NCI-H524 treated with DMSO at 0.1 percent for 48 hours (cell line): ENCODE data around the gene DENND6B.
"Not testable (repeated sequence)": the region's sequence is repeated elsewhere in the genome, so short reads cannot be mapped to it uniquely, and the experiment has no call there.

Experiments
- DNase-seq: peaks from one replicate; lab custom pipeline; 2025; lab: John Stamatoyannopoulos, UW

Gene DENND6B

DNA sequence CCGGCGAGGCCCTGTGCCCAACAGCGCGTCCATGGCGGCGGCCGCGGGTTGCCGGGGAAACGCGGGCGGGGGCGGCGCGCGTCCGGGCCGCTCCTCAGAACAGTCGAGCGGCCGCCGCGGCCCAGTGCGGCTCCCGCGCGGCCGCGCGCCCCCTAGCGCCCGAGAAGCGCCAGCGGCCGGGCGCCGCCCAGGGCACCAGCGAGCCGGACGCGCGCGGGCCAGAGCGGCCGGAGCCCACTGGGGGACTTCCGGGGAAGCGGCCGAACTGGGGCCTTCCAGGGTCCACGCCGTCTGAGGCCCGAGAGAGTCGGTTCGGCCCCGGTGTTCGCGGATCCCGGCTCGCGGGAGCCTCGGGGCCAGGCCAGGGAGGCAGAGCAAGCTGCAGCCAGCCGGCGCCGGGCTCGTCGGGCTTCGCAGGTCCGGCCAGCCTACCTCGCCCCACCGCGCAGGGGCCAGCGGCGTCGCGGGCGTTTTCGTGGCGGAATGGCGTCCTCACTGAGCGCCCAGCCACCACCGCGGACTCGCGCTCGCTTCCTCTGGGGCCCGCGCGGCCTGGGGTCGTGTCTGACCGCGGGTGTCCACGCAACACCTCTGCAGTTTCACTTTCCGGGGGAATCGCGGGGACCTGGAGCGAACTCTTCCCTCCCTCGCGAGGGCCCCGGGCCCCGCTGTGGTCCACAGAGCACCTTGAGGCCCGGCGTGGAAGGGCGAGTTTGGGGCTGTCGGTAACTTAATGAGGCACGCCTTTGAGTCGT is at the start of gene DENND6B:
TSS of gene DENND6B (minus strand) at position 57 of the 755 bp plus-strand sequence. CDS start at position 33, 24 bp downstream.
- no peak for DNase-seq

- no peak for DNase-seq
These were observed 49.4 kb upstream of the DENND6B start for GRCh38 chr22:50376085-50376651.

DNA sequence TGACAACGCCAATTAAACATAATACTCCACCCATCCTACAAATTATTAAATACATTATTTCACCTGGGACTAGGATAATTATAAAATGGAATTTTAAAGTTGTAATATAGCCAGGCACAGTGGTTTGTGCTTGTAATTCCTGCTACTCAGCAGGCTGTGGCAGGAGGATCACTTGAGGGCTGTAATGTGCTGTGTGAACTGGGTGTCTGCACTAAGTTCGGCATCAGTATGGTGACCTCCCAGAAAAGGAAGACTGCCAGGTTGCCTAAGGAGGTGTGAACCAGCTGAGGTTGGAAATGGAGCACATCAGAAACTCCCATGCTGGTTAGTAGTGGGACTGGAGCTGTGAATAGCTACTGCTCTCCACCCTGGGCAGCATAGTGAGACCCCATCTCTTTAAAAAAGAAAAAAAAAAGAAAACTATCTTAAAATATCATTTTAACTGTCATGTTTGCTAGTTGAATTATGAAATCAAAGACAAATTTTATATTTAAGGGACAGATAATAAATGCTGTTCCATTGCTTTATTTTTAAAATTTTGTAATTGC is 44.4 kb upstream of the DENND6B start:
- DNase-seq, result no peak

DNA sequence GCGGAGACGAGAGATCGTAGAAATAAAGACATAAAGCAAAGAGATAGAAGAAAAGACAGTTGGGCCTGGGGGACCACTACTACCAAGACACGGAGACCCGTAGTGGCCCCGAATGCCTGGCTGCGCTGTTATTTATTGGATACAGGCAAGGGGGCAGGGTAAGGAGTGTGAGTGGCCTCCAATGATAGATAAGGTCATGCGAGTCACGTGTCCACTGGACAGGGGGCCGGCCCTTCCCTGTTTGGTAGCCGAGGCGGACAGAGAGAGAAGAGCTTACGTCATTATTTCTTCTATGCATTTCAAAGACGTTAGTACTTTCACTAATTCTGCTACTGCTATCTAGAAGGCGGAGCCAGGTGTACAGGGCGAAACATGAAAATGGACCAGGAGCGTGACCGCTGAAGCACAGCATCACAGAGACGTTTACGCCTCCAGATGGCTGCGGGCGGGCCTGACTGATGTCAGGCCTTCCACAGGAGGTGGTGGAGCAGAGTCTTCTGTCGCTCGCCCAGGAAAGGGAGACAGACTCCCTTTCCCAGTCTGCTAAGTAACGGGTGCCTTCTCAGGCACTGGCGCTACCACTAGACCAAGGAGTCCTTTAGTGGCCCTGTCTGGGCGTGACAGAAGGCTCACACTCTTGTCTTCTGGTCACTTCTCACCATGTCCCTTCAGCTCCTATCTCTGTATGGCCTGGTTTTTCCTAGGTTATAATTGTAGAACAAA is 41.1 kb upstream of the DENND6B start:
- DNase-seq, result no peak

DNA sequence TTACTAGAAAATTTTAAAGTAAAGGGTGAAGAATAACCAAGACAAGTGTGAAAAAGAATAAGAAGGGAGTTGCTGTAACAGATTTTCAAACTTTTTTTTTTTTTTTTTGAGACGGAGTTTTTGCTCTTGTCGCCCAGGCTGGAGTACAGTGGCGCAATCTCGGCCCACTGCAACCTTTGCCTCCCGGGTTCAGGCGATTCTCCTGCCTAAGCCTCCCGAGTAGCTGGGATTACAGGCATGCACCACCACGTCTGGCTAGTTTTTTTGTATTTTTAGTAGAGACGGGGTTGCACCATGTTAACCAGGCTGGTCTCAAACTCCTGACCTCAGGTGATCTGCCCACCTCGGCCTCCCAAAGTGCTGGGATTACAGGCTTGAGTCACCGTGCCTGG is 37.0 kb upstream of the DENND6B start:
- not testable (repeated sequence) for DNase-seq

DNA sequence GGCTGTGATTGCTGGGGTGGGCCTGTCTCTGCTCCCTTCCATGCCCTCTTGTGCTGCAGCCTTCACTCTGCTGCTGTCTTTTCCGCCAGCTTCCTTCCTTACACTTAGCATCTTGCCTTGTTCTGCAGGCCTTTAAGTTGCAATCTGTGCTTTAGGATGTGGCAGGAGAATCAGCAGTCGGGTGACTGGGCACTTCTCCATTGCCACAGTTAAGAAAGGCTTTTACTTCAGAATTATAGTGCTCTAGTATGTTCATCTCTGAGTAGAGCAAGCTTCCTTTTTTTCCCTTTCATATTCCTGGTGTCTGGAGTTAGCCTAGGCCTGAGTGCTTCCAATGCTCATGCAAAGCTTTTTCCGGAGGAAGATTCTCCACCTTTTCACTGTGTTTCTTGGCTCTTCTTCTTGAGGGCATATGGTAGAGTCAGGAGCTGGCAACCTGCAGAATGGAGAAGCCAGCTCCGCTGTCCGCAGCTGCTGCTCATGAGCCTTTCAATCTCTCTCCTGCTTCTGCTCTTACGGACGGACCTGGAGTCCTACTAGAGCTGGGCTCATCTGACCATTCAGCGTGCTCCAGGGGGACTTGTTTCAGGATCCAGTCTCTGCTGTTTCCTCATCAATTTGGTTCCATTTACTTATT is 36.5 kb upstream of the DENND6B start:
- no peak for DNase-seq

DNA sequence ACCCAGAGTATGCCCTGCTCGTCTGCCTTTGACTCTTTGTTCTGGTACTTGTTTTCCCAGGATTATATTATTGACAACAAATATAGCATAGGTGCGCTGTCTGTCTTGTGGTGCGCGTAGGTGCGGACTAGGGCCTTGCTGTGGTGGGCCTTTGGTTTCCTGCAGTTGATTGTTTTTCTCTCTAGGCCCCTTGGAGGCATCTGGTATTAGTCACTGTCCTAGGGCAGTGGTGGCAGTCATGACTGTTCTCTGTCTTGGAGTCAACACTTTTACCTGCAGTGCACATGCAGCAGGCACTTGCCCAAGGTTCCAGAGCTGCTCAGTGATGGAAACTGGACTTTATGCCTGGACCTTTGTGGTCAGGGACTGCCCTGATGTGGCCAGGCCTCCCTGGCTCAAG is 34.9 kb upstream of the DENND6B start:
- no peak for DNase-seq

- no peak for DNase-seq
These were observed 34.4 kb upstream of the DENND6B start for GRCh38 chr22:50361222-50361621.

GRCh38 chr22:50360578-50360977 is 33.8 kb upstream of the DENND6B start:
- DNase-seq, result no peak

- no peak for DNase-seq
These were observed 30.9 kb upstream of the DENND6B start for GRCh38 chr22:50357756-50358155.

DNA sequence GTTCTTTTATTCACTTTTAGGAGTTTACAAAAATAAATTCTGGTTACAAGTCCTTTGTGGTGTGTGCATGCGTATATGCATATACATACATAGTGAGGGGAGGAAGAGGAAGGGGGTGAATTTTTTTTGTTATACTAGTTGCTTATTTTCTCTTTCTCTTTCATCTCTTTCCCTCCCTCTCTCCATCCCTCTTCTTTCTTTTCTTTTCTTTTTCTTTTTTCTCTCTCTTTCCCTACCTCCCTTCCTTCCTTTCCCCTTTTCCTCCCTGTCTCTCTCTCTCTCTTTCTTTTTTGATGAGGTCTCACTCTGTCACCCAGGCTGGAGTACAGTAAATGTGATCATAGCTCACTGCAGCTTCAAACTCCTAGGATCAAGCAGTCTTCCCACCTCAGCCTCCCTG is 30.4 kb upstream of the DENND6B start:
- DNase-seq, result no peak

DNA sequence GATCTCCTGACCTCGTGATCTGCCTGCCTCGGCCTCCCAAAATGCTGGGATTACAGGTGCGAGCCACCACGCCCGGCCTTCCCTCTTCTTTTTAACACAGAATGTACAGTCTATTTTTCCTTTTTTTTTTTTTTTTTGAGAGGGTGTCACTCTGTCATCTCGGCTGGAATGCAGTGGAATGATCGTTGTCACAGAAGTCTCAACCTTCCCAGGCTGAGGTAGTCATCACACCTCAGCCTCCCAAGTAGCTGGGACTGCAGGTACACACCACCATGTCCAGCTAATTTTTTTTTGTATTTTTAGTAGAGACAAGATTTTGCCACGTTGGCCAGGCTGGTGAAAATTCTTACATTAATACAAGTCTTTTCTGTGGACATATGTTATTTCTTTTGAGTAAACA is 29.4 kb upstream of the DENND6B start:
- no peak for DNase-seq

DNA sequence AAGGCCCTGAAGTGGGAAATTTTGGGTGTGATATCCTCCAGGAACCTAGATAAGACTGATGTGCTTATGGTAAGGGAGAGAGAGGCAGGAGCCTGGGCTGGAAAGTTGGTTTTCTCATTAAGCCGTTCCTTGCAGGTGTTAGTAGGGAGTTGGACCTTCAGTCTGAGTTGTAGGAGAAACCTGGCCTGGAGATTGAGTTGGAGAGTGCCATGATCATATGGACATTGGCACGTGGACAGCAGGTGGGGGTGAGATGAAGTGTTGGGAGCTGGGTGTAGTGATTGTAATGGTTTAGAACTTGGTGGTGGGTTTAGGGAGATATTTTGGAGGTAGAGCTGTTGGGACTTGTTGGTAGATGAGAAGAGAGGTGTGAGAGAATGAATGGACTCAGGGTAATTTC is 21.2 kb upstream of the DENND6B start:
- no peak for DNase-seq

DNA sequence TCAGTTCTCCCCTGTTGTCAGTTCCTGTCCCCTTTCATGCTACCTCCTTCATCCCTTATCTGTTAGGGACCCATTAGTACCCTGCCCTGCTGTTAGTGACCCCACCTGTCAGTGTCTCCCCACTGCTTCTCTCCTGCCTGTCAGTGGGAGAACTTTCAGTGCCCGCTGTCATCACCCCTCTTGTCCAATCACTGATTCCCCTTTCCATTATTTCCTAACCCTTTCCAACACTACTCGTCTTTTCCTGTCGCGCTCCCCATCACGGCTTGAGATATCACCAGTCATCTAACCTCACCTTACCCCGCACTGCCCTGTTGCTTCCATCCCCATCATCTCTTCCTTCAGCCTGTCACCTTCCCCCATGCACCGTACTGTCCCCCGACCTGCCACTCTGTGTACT is 20.3 kb upstream of the DENND6B start:
- no peak for DNase-seq

DNA sequence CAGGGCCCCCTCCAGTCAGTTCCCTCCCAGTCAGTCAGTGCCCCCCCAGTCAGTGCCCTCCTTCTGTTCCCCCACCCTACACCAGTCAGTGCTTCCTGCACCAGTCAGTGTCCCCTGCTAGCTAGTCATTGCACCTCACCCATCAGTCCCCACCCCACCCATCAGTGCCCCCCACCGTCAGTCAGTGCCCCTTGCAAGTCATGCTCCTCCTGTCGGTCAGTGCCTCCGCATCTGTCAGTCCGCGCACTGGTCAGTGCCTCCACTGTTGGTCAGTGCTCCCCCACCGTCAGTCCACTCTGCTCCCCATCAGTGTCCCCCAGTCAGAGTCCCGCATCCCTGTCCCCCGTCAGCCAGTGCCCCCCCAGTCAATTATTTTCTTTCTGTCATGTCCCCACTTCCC is 19.7 kb upstream of the DENND6B start:
- DNase-seq, result no peak

DNA sequence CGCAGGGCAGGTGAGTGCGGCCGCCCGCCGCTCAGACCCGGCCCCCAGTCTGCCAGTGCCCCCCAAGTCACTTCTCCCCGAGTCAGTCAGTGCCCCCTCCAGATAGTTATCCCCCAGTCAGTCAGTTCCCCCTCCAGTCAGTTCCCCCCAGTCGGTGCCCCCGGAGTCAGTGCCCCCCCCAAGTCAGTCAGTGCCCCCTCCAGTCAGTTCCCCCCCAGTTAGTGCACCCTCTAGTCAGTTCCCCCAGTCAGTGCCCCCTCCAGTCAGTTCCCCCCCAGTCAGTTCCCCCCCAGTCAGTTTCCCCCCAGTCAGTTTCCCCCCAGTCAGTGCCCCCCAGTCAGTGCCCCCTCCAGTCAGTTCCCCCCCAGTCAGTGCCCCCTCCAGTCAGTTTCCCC is 16.7 kb upstream of the DENND6B start:
- DNase-seq, result no peak

GRCh38 chr22:50342651-50343540 is 16.1 kb upstream of the DENND6B start, which contains the start of gene PPP6R2:
PPP6R2 (plus strand) TSS chr22:50343327; CDS start chr22:50393909, 50,582 bp downstream.
- DNase-seq, result no peak

DNA sequence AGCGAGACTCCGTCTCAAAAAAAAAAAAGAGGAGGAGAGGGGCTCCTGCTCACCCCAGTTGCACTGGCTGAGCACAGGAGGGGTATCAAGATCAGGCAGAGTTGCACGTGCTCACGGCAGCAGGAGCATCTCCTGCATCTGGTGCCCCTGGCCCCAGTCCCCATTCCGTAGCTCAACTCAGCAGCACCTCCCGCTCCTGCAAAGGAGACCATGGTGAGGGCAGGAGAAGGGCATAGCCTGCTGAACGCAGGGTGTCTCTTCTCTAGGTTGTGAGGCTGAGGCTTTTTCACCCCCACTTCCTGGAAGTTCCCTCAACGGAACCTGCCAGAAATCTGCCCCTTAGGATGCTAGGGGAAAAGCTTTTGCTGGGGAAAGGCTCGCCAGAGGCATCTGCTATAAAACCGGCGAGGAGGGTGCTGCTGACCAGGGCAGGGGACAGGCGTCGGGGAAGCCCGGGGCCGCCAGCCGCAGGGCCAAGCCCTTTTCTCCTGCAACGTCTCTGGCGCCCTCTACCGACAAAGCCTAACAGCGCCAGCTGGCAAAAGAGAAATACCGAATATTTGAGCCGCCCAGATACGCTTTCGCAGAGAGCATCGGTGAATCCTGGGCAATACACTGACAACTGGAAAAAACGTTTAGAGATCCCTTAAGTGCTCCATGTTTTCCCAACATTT is 15.3 kb upstream of the DENND6B start:
- peak; percentile 50 for DNase-seq

GRCh38 chr22:50339945-50340879 is 13.4 kb upstream of the DENND6B start:
- DNase-seq, result no peak
